ENCODE results near the gene GPR141. TPM values are rescaled to one million over a fixed set of nuclear protein-coding genes. Genes with fewer than 3 reads are reported as not detected.
A peak's percentile ranks its signal among the peaks of the same experiment; 100 is the strongest.

GPR141 gene
- polyA plus RNA-seq, 3 donors, result 25.4 to 26.6 (median 25.5) TPM

DNA sequence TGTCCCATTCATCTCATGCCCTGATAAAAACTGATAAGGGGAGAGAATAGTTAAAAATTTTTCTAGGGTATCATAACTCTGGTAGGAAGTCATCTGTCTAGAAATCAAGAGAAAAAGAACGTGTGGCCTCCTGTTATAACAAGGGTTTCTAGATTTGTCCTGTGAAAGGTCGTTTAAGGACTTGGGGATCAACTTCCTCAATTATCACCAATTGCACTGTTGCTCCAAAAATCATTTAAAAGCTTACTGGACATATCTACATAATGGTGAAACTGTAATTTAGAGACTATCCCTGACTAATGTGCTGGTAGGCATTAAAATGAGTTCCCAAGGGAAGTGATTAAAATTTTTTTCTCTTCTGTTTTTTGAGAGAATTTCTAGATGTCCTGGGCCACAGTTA is 58.2 kb downstream of the GPR141 start:
- H3K36me3 Mint-ChIP-seq, result peaks cover 33 to 46% of the 10 kb centered on the region in 2 donors
- H3K27me3 ChIP-seq (ENCODE audit: control insufficient read depth in 2 of 2, insufficient read depth in 2 of 2, low read length in 2 of 2), result no peaks in the 10 kb centered on the region
- no peak overlapping the region for H3K4me3 ChIP-seq (replicated peaks in 1 of 3; ENCODE audit: low read depth in 2 of 3, low read length in 3 of 3)
- H3K9me3 Mint-ChIP-seq, result peaks cover 0 to 5% (median 0%) of the 10 kb centered on the region in 7 donors
- no peaks in the 10 kb centered on the region for H3K27me3 Mint-ChIP-seq (ENCODE audit: low read depth in 3 of 3)
- peaks cover 27 to 62% of the 10 kb centered on the region in 2 donors for H3K36me3 ChIP-seq (replicated peaks in 1 of 2; ENCODE audit: control insufficient read depth in 1 of 2, insufficient read depth in 2 of 2, low read length in 2 of 2)
- no peak overlapping the region for H3K4me2 ChIP-seq (replicated peaks; ENCODE audit: extremely low read depth, low read length, poor library complexity, severe bottlenecking)
- H4K20me1 ChIP-seq (ENCODE audit: insufficient read depth, low read length), result peaks cover 40% of the 10 kb centered on the region
- peak overlapping the region in 3 of 7 donors; percentile 3 to 54 (median 20) for H3K27ac Mint-ChIP-seq
- H3K79me2 ChIP-seq (ENCODE audit: insufficient read depth, low read length), result peaks cover 46% of the 10 kb centered on the region
- TF ChIP-seq CTCF (IDR thresholded peaks at IDR 0.05), result no peak
- H3K4me1 Mint-ChIP-seq, result peaks cover 17% of the 10 kb centered on the region
- no CpG with 5 or more reads among the region's 2 CpGs for WGBS (ENCODE audit: insufficient coverage)
- peak overlapping the region in 1 of 2 donors; percentile 49 for H3K27ac ChIP-seq (ENCODE audit: low read depth in 1 of 2, low read length in 2 of 2)
- no peak overlapping the region for H3K4me3 Mint-ChIP-seq
- no peak overlapping the region for H3K9ac ChIP-seq (ENCODE audit: insufficient read depth, low read length, poor library complexity, severe bottlenecking)
- no peaks in the 10 kb centered on the region for H3K9me3 ChIP-seq (replicated peaks in 1 of 2; ENCODE audit: control insufficient read depth in 1 of 2, insufficient read depth in 1 of 2, low read length in 2 of 2)
- DNase-seq, result peak in 2 of 3 donors; percentile 20 to 25
- intact Hi-C loops (cut with micrococcal nuclease), result no loop called here
- H2AFZ ChIP-seq (ENCODE audit: insufficient read depth, low read depth, low read length, poor library complexity, severe bottlenecking), result no peak overlapping the region
- H3K4me1 ChIP-seq (ENCODE audit: control insufficient read depth in 1 of 2, insufficient read depth in 2 of 2, low read length in 2 of 2), result peaks cover 4 to 10% of the 10 kb centered on the region in 2 donors

GRCh38 chr7:37751096-37751495 is 67.5 kb downstream of the GPR141 start:
- DNase-seq, result peak in 2 of 3 donors; percentile 14 to 39
- no peak overlapping the region for H2AFZ ChIP-seq (ENCODE audit: insufficient read depth, low read depth, low read length, poor library complexity, severe bottlenecking)
- peaks cover 34% of the 10 kb centered on the region for H4K20me1 ChIP-seq (ENCODE audit: insufficient read depth, low read length)
- H3K79me2 ChIP-seq (ENCODE audit: insufficient read depth, low read length), result peaks cover 25% of the 10 kb centered on the region
- Mint-ChIP-seq H3K4me1 (peaks cover 35% of the 10 kb centered on the region), H3K36me3 (peaks cover 6 to 17% of the 10 kb centered on the region in 2 donors), H3K4me3 (peak overlapping the region; percentile 45 to 56), H3K27ac (peak overlapping the region in 5 of 7 donors; percentile 61 to 89 (median 76)), H3K27me3 (ENCODE audit: low read depth in 3 of 3) (peaks cover 0 to 2% (median 0%) of the 10 kb centered on the region in 3 donors), H3K9me3 (no peaks in the 10 kb centered on the region)
- H3K27ac ChIP-seq (ENCODE audit: low read depth in 1 of 2, low read length in 2 of 2), result no peak overlapping the region
- H3K4me1 ChIP-seq (ENCODE audit: control insufficient read depth in 1 of 2, insufficient read depth in 2 of 2, low read length in 2 of 2), result peaks cover 5 to 10% of the 10 kb centered on the region in 2 donors
- H3K9ac ChIP-seq (ENCODE audit: insufficient read depth, low read length, poor library complexity, severe bottlenecking), result no peak overlapping the region
- H3K27me3 ChIP-seq (ENCODE audit: control insufficient read depth in 2 of 2, insufficient read depth in 2 of 2, low read length in 2 of 2), result no peaks in the 10 kb centered on the region
- no peak overlapping the region for H3K4me3 ChIP-seq (replicated peaks in 1 of 3; ENCODE audit: low read depth in 2 of 3, low read length in 3 of 3)
- 0% methylated on average over 1 of the region's 1 CpG for WGBS (ENCODE audit: insufficient coverage)
- no peak overlapping the region for H3K4me2 ChIP-seq (replicated peaks; ENCODE audit: extremely low read depth, low read length, poor library complexity, severe bottlenecking)
- intact Hi-C loops (cut with micrococcal nuclease), result no loop called here
- H3K36me3 ChIP-seq (replicated peaks in 1 of 2; ENCODE audit: control insufficient read depth in 1 of 2, insufficient read depth in 2 of 2, low read length in 2 of 2), result peaks cover 0 to 14% of the 10 kb centered on the region in 2 donors
- TF ChIP-seq CTCF (IDR thresholded peaks at IDR 0.05), result no peak
- H3K9me3 ChIP-seq (replicated peaks in 1 of 2; ENCODE audit: control insufficient read depth in 1 of 2, insufficient read depth in 1 of 2, low read length in 2 of 2), result no peaks in the 10 kb centered on the region
